Measurements from ENCODE around the gene RPAP3.
A peak's percentile ranks its signal among the peaks of the same experiment; 100 is the strongest.

The RPAP3 gene

GRCh38 chr12:47700263-47700662 is 5.6 kb downstream of the RPAP3 start:
- no peak for DNase-seq (ENCODE audit: low spot score)
- in situ Hi-C loops (cut with MboI; ENCODE audit: low sequenced_read_pairs, unreplicated experiment) = loop anchor here (25.0 kb wide), 1 partner anchor 462 kb away; the partner anchor contains the start of gene ASB8
- TF ChIP-seq, protein P1, sequence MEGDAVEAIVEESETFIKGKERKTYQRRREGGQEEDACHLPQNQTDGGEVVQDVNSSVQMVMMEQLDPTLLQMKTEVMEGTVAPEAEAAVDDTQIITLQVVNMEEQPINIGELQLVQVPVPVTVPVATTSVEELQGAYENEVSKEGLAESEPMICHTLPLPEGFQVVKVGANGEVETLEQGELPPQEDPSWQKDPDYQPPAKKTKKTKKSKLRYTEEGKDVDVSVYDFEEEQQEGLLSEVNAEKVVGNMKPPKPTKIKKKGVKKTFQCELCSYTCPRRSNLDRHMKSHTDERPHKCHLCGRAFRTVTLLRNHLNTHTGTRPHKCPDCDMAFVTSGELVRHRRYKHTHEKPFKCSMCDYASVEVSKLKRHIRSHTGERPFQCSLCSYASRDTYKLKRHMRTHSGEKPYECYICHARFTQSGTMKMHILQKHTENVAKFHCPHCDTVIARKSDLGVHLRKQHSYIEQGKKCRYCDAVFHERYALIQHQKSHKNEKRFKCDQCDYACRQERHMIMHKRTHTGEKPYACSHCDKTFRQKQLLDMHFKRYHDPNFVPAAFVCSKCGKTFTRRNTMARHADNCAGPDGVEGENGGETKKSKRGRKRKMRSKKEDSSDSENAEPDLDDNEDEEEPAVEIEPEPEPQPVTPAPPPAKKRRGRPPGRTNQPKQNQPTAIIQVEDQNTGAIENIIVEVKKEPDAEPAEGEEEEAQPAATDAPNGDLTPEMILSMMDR (IDR thresholded peaks at IDR 0.05; ENCODE audit: borderline replicate concordance, control extremely low read depth, extremely low read depth, insufficient read depth, missing control alignments) = no peak

DNA sequence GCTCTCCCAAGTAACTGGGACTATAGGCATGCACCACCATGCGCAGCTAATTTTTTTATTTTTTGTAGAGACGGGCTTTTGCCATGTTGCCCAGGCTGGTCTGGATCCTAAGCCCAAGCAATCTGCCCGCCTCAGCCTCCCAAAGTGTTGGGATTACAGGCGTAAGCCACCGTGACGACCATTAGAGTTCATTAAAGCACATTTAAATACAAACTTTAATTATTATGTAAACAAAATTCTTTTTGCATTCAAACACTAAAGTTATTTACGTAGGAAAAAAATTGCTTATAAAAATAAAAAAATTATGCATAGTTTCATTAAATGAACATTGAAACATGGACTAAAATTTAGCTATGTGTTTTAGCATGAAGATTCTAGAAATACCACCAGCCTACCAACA is 7.2 kb downstream of the RPAP3 start:
- DNase-seq (ENCODE audit: low spot score) = no peak
- TF ChIP-seq, protein P1 (IDR thresholded peaks at IDR 0.05; ENCODE audit: borderline replicate concordance, control extremely low read depth, extremely low read depth, insufficient read depth, missing control alignments) = no peak
- in situ Hi-C loops (cut with MboI; ENCODE audit: low sequenced_read_pairs, unreplicated experiment) = no loop called here

- DNase-seq (ENCODE audit: low spot score) = no peak
- TF ChIP-seq, protein P1 (IDR thresholded peaks at IDR 0.05; ENCODE audit: borderline replicate concordance, control extremely low read depth, extremely low read depth, insufficient read depth, missing control alignments) = no peak
- in situ Hi-C loops (cut with MboI; ENCODE audit: low sequenced_read_pairs, unreplicated experiment) = no loop called here
Measured at GRCh38 chr12:47698055-47698454, 7.8 kb downstream of the RPAP3 start.

DNA sequence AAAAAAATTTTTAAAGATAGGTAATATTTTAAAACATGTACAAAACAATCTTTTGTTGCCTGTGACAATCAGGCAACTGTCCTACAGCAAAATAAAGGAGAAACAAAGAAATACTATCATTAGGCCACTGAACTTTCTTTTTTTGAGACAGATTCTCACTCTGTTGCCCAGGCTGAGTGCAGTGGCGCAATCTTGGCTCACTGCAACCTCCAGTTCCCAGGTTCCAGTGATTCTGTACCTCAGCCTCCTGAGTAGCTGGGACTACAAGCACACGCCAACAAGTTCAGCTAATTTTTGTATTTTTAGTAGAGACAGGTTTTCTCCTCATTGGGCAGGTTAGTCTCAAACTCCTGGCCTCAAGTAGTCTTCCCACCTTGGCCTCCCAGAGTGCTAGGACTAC is 16.6 kb downstream of the RPAP3 start:
- TF ChIP-seq, protein P1 (IDR thresholded peaks at IDR 0.05; ENCODE audit: borderline replicate concordance, control extremely low read depth, extremely low read depth, insufficient read depth, missing control alignments) = no peak

GRCh38 chr12:47687636-47688035 is 18.2 kb downstream of the RPAP3 start:
- in situ Hi-C loops (cut with MboI; ENCODE audit: low sequenced_read_pairs, unreplicated experiment) = no loop called here

More for the DNA sequence above, 16.6 kb downstream of the RPAP3 start:
- no peak for DNase-seq (ENCODE audit: low spot score)
- in situ Hi-C loops (cut with MboI; ENCODE audit: low sequenced_read_pairs, unreplicated experiment) = no loop called here

DNA sequence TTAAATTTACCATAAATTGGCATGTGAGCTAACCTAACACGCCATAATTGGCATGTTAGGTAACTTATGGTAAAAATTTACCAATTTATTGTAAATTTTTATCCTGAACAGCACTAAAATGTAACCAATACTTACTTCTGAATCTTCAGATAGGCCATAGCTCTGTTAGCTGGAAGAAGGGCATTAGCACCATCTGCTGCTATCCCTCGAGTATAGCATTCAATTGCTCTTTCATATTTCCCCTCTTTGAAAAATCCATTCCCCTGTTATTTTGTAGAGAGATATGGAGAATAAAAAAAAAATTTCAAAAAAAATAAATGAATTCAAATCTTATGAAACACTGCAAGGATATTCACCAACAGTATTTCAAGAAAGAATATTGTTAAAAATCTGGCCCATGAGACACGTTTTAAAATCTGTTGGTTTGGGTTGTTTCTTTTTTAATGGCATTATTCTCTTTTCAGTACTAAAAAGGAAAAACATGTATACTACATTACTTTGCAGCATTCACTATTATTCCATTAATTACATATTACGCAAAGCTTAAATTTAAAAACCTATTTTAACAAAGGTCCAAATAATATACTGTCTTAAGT is 19.1 kb downstream of the RPAP3 start:
- in situ Hi-C loops (cut with MboI; ENCODE audit: low sequenced_read_pairs, unreplicated experiment) = no loop called here

More at GRCh38 chr12:47687636-47688035, 18.2 kb downstream of the RPAP3 start:
- TF ChIP-seq, protein P1 (IDR thresholded peaks at IDR 0.05; ENCODE audit: borderline replicate concordance, control extremely low read depth, extremely low read depth, insufficient read depth, missing control alignments) = no peak
- no peak for DNase-seq (ENCODE audit: low spot score)

More for the DNA sequence above, 19.1 kb downstream of the RPAP3 start:
- peak; percentile 46 for DNase-seq (ENCODE audit: low spot score)
- TF ChIP-seq, protein P1 (IDR thresholded peaks at IDR 0.05; ENCODE audit: borderline replicate concordance, control extremely low read depth, extremely low read depth, insufficient read depth, missing control alignments) = peak; percentile 47
